ENCODE data around the gene GLP1R. TPM values are rescaled to one million over a fixed set of nuclear protein-coding genes. Genes with fewer than 3 reads are reported as not detected.

The GLP1R gene
- total RNA-seq, 1 experiment from 2014 or later = 0.85 TPM

GRCh38 chr6:39004801-39005200 lies 43.8 kb upstream of the GLP1R start:
- WGBS (ENCODE audit: extremely low coverage, insufficient read length, low lambda C conversion rate) = no CpG with 5 or more reads among the region's 2 CpGs
- peaks cover 43% of the 10 kb centered on the region for H3K27me3 Mint-ChIP-seq (ENCODE audit: low read depth)
- no peaks in the 10 kb centered on the region for H3K36me3 Mint-ChIP-seq (ENCODE audit: insufficient read depth in 1 of 3, low read depth in 3 of 3)

More at GRCh38 chr6:39004801-39005200, 43.8 kb upstream of the GLP1R start:
- Histone ChIP-seq H4K91ac (ENCODE audit: insufficient read length, low read depth, low read length) (no peak overlapping the region), H3K18ac (ENCODE audit: insufficient read length, low read depth, low read length) (no peak overlapping the region), H3K23ac (ENCODE audit: insufficient read length, low read depth, low read length) (no peak overlapping the region), H2BK12ac (ENCODE audit: insufficient read length, low read depth, low read length) (no peak overlapping the region), H3K4ac (ENCODE audit: low read depth, low read length) (no peak overlapping the region), H3K4me1 (ENCODE audit: insufficient read depth, low read length) (no peaks in the 10 kb centered on the region), H3K27me3 (ENCODE audit: insufficient read depth, low read length) (no peaks in the 10 kb centered on the region), H3K23me2 (ENCODE audit: insufficient read length, low read depth, low read length, poor library complexity, severe bottlenecking) (no peaks in the 10 kb centered on the region), H4K5ac (ENCODE audit: insufficient read length, low read depth, low read length) (no peak overlapping the region), H3K79me1 (ENCODE audit: insufficient read depth, low read depth, low read length, poor library complexity, severe bottlenecking) (no peaks in the 10 kb centered on the region), H3T11ph (ENCODE audit: low read length) (no peak overlapping the region), H2AK5ac (ENCODE audit: insufficient read length, low read length) (no peak overlapping the region), H2BK20ac (ENCODE audit: low read depth, low read length, poor library complexity, severe bottlenecking) (no peak overlapping the region), H2AFZ (ENCODE audit: low read length) (no peak overlapping the region), H3K14ac (ENCODE audit: insufficient read depth, low read length) (no peak overlapping the region), H3K9ac (ENCODE audit: extremely low read depth, insufficient read length, low read length) (no peak overlapping the region), H3K4me2 (ENCODE audit: insufficient read depth, insufficient read length, low read length) (no peak overlapping the region), H3K79me2 (ENCODE audit: insufficient read depth, low read length) (no peaks in the 10 kb centered on the region), H3K9me3 (ENCODE audit: control insufficient read depth, low read depth, low read length) (no peaks in the 10 kb centered on the region), H4K8ac (replicated peaks; ENCODE audit: insufficient read length, low read depth, low read length) (no peak overlapping the region), H3K56ac (ENCODE audit: insufficient read length, low read depth, low read length) (no peak overlapping the region), H3K27ac (ENCODE audit: insufficient read length, low read depth, low read length) (no peak overlapping the region), H2BK15ac (ENCODE audit: low read depth, low read length) (no peak overlapping the region), H2BK5ac (ENCODE audit: insufficient read length, low read length) (no peak overlapping the region), H4K20me1 (ENCODE audit: control insufficient read depth, insufficient read depth, insufficient read length) (no peaks in the 10 kb centered on the region), H2BK120ac (ENCODE audit: low read depth, low read length, poor library complexity, severe bottlenecking) (no peak overlapping the region)
- Mint-ChIP-seq H3K4me3 (no peak overlapping the region), H3K4me1 (peaks cover 9 to 13% of the 10 kb centered on the region in 2 experiments; a peak in 3 of 4 replicates), H3K27ac (no peak overlapping the region), H3K9me3 (no peaks in the 10 kb centered on the region)
- TF ChIP-seq CTCF (conservative IDR thresholded peaks at IDR 0.05) = no peak
- no peak for DNase-seq
